Measurements from ENCODE around the gene ABCA13. TPM values are rescaled to one million over a fixed set of nuclear protein-coding genes. Genes with fewer than 3 reads are reported as not detected.

The ABCA13 gene
- total and polyA plus RNA-seq, 2 of the 4 experiments (the other 2 are of a cell fraction): under 0.01 to 0.07 TPM

GRCh38 chr7:48301201-48301600 is 129.9 kb downstream of the ABCA13 start:
- Histone ChIP-seq H2AK9ac (replicated peaks; ENCODE audit: low read depth, low read length, poor library complexity) (no peak overlapping the region), H4K5ac (ENCODE audit: low read depth, low read length) (no peak overlapping the region), H3K27me3 (ENCODE audit: control insufficient read depth, insufficient read depth, low read length) (no peaks in the 10 kb centered on the region), H3K9ac (ENCODE audit: low read depth, low read length) (no peak overlapping the region), H4K20me1 (ENCODE audit: insufficient read depth, low read length) (no peaks in the 10 kb centered on the region), H3K4ac (ENCODE audit: low read depth, low read length) (no peak overlapping the region), H3K23ac (ENCODE audit: low read depth, low read length) (no peak overlapping the region), H4K8ac (ENCODE audit: low read depth in 2 of 2, low read length in 2 of 2) (no peak overlapping the region), H3K14ac (replicated peaks; ENCODE audit: low read depth, low read length) (no peak overlapping the region), H3K79me1 (ENCODE audit: low read depth in 1 of 2, low read length in 2 of 2) (no peaks in the 10 kb centered on the region), H4K91ac (ENCODE audit: insufficient read depth, low read depth, low read length) (no peak overlapping the region), H3K4me1 (ENCODE audit: control insufficient read depth, insufficient read depth, low read length) (peaks cover 4% of the 10 kb centered on the region), H2BK120ac (ENCODE audit: low read depth, low read length) (no peak overlapping the region), H2BK20ac (ENCODE audit: low read depth, low read length) (no peak overlapping the region), H2AK5ac (ENCODE audit: low read depth, low read length) (no peak overlapping the region), H3K27ac (ENCODE audit: insufficient read depth, low read length) (no peak overlapping the region), H3K4me3 (ENCODE audit: insufficient read depth, low read depth, low read length) (no peak overlapping the region), H3K56ac (ENCODE audit: extremely low read depth, insufficient read depth, low read length) (no peak overlapping the region), H3K36me3 (ENCODE audit: control insufficient read depth, insufficient read depth, low read length) (no peaks in the 10 kb centered on the region), H2BK5ac (ENCODE audit: low read depth, low read length, poor library complexity, severe bottlenecking) (no peak overlapping the region), H3K9me3 (ENCODE audit: control insufficient read depth, insufficient read depth, low read length) (no peaks in the 10 kb centered on the region), H3K4me2 (ENCODE audit: low read depth, low read length) (no peak overlapping the region), H3K18ac (ENCODE audit: low read depth, low read length) (no peak overlapping the region), H2BK15ac (ENCODE audit: low read depth, low read length) (no peak overlapping the region), H3K9me1 (ENCODE audit: insufficient read depth, low read length) (no peaks in the 10 kb centered on the region), H2AFZ (replicated peaks; ENCODE audit: low read length, poor library complexity) (no peak overlapping the region)
- ATAC-seq (ENCODE audit: low read depth): no peak
- WGBS, 2 experiments (ENCODE audit: extremely low coverage in 2 of 2, insufficient read length in 1 of 2): no CpG with 5 or more reads among the region's 3 CpGs
- ChIA-PET POLR2A (ENCODE audit: unreplicated experiment) (no interaction called here), CTCF (no interaction called here)
- in situ Hi-C loops (cut with MboI; ENCODE audit: low sequenced_read_pairs) (no loop called here), intact Hi-C loops (cut with micrococcal nuclease) (no loop called here), dilution Hi-C loops (cut with HindIII; ENCODE audit: low sequenced_read_pairs, unreplicated experiment) (no loop called here)
- TF ChIP-seq, protein P1, sequence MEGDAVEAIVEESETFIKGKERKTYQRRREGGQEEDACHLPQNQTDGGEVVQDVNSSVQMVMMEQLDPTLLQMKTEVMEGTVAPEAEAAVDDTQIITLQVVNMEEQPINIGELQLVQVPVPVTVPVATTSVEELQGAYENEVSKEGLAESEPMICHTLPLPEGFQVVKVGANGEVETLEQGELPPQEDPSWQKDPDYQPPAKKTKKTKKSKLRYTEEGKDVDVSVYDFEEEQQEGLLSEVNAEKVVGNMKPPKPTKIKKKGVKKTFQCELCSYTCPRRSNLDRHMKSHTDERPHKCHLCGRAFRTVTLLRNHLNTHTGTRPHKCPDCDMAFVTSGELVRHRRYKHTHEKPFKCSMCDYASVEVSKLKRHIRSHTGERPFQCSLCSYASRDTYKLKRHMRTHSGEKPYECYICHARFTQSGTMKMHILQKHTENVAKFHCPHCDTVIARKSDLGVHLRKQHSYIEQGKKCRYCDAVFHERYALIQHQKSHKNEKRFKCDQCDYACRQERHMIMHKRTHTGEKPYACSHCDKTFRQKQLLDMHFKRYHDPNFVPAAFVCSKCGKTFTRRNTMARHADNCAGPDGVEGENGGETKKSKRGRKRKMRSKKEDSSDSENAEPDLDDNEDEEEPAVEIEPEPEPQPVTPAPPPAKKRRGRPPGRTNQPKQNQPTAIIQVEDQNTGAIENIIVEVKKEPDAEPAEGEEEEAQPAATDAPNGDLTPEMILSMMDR (conservative IDR thresholded peaks at IDR 0.05; ENCODE audit: low read depth, low read length): no peak
- TF ChIP-seq RFX5 (IDR thresholded peaks at IDR 0.05; ENCODE audit: low read depth, low read length) (no peak), RAD21 (IDR thresholded peaks at IDR 0.05; ENCODE audit: low read length) (no peak), FOS (IDR thresholded peaks at IDR 0.05; ENCODE audit: low read depth, low read length) (no peak), POLR2A (IDR thresholded peaks at IDR 0.05; ENCODE audit: low read depth, low read length) (no peak), BHLHE40 (IDR thresholded peaks at IDR 0.05; ENCODE audit: low read depth, low read length) (no peak), CEBPB (IDR thresholded peaks at IDR 0.05; ENCODE audit: low read depth, low read length) (no peak), ELK1 (IDR thresholded peaks at IDR 0.05; ENCODE audit: borderline replicate concordance, low read depth, low read length) (no peak), NFE2L2 (IDR thresholded peaks at IDR 0.05; ENCODE audit: low read depth, low read length) (no peak), SMC3 (IDR thresholded peaks at IDR 0.05; ENCODE audit: low read depth, low read length) (no peak), CHD1 (IDR thresholded peaks at IDR 0.05; ENCODE audit: low read depth, low read length) (no peak)
- TF ChIP-seq, protein P2, sequence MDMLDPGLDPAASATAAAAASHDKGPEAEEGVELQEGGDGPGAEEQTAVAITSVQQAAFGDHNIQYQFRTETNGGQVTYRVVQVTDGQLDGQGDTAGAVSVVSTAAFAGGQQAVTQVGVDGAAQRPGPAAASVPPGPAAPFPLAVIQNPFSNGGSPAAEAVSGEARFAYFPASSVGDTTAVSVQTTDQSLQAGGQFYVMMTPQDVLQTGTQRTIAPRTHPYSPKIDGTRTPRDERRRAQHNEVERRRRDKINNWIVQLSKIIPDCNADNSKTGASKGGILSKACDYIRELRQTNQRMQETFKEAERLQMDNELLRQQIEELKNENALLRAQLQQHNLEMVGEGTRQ (IDR thresholded peaks at IDR 0.05; ENCODE audit: low read depth, low read length): no peak
- no TSS peak for BruUV-seq (replicated peaks)
- DNase-seq: no peak
